ENCODE results near the gene SLC30A3.

The SLC30A3 gene

GRCh38 chr2:27261926-27262298, 935 bp downstream of the SLC30A3 start:
- in situ Hi-C loops (cut with HindIII; ENCODE audit: low sequenced_read_pairs): no loop called here

DNA sequence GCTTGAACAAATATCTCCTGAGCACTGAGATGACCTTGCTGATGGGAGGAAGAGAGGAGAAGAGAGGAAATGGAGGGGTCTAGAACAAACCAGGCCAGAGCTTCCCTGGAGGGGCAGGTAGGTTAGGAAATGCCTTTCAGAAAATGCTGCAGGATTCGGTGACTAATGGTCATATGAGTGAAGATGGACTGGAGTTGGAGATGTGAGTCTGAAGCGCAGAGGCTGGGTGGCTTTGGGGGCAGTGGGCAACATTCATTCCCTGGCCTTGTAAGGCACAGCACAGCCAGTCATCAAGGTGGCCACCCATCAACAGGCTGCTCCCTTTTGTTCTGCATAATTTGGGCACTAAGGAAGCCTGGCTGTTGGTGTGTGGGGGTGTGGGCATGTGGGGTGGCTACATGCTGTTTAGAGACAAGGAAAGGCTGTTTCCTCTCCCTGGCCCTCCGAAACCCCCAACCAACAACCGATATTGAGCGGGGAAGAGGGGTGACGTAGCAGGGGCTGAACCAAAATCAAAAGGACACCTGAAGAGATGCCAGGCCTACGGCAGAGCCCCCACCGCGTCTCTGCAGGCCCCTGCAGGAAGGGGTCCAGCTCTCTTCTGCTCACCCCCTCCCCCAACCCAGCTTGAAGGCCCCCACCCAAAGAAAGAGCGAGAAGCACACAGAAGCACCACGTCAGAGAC, 1.5 kb downstream of the SLC30A3 start:
- in situ Hi-C loops (cut with HindIII; ENCODE audit: low sequenced_read_pairs): no loop called here
- TF ChIP-seq, protein P1, sequence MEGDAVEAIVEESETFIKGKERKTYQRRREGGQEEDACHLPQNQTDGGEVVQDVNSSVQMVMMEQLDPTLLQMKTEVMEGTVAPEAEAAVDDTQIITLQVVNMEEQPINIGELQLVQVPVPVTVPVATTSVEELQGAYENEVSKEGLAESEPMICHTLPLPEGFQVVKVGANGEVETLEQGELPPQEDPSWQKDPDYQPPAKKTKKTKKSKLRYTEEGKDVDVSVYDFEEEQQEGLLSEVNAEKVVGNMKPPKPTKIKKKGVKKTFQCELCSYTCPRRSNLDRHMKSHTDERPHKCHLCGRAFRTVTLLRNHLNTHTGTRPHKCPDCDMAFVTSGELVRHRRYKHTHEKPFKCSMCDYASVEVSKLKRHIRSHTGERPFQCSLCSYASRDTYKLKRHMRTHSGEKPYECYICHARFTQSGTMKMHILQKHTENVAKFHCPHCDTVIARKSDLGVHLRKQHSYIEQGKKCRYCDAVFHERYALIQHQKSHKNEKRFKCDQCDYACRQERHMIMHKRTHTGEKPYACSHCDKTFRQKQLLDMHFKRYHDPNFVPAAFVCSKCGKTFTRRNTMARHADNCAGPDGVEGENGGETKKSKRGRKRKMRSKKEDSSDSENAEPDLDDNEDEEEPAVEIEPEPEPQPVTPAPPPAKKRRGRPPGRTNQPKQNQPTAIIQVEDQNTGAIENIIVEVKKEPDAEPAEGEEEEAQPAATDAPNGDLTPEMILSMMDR (IDR thresholded peaks at IDR 0.05; ENCODE audit: low read depth, low read length, missing control alignments): no peak
- H3K4me3 ChIP-seq (ENCODE audit: low read depth, low read length): no peak overlapping the region
- DNase-seq (ENCODE audit: low read depth): no peak

More at GRCh38 chr2:27261926-27262298, 935 bp downstream of the SLC30A3 start:
- H3K4me3 ChIP-seq (ENCODE audit: low read depth, low read length): no peak overlapping the region
- DNase-seq (ENCODE audit: low read depth): no peak
- TF ChIP-seq, protein P1 (IDR thresholded peaks at IDR 0.05; ENCODE audit: low read depth, low read length, missing control alignments): no peak

- in situ Hi-C loops (cut with HindIII; ENCODE audit: low sequenced_read_pairs): no loop called here
- no peak for DNase-seq (ENCODE audit: low read depth)
- no peak overlapping the region for H3K4me3 ChIP-seq (ENCODE audit: low read depth, low read length)
- TF ChIP-seq, protein P1 (IDR thresholded peaks at IDR 0.05; ENCODE audit: low read depth, low read length, missing control alignments): no peak
Measured at GRCh38 chr2:27258051-27258450, 4.8 kb downstream of the SLC30A3 start.

GRCh38 chr2:27256855-27257454, 5.9 kb downstream of the SLC30A3 start:
- TF ChIP-seq, protein P1 (IDR thresholded peaks at IDR 0.05; ENCODE audit: low read depth, low read length, missing control alignments): no peak
- DNase-seq (ENCODE audit: low read depth): no peak
- no peak overlapping the region for H3K4me3 ChIP-seq (ENCODE audit: low read depth, low read length)
- in situ Hi-C loops (cut with HindIII; ENCODE audit: low sequenced_read_pairs): no loop called here

DNA sequence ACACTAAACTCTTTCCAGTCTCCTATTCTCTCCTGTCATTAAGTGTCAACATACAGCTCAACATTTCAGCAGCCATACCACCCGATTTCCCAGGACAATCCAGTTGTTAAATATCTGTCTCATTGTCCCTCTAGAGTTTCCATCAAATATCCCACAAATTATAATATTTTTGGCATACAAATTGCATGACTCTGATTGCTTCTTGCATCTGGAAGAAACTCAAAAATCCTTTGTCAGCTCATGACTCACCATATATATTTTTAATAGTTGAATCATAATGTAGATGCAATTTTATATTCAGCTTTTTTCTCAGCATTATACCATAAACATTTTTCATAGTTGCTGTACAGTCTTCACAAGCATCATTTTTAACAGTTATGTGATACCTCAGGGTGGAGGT, 7.2 kb downstream of the SLC30A3 start:
- in situ Hi-C loops (cut with HindIII; ENCODE audit: low sequenced_read_pairs): no loop called here
- TF ChIP-seq, protein P1 (IDR thresholded peaks at IDR 0.05; ENCODE audit: low read depth, low read length, missing control alignments): no peak
- no peak for DNase-seq (ENCODE audit: low read depth)
- H3K4me3 ChIP-seq (ENCODE audit: low read depth, low read length): no peak overlapping the region

DNA sequence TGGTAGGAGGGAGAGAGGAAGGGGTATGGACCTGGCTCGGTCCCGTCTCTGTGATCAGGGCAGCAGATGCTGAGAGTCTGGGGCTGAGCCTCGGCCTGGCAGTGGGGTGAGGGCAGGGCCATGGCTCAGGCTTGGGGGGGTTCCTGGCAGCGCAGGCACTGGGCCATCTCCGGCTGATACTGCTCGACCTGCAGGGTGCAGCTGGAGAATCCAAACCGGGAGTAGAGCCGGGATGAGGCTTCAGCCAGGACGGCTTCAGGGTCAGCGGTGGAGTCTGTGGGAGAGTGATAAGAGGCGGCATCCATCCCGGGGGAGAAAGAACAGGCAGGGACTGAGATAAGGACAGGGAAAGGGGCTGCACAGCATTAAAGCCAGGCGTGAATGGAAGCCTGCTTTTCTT, 7.7 kb downstream of the SLC30A3 start:
- in situ Hi-C loops (cut with HindIII; ENCODE audit: low sequenced_read_pairs): no loop called here
- no peak overlapping the region for H3K4me3 ChIP-seq (ENCODE audit: low read depth, low read length)
- TF ChIP-seq, protein P1 (IDR thresholded peaks at IDR 0.05; ENCODE audit: low read depth, low read length, missing control alignments): no peak
- no peak for DNase-seq (ENCODE audit: low read depth)
